Stimulated activated CD8-positive, alpha-beta memory T cell treated with anti-CD3 and anti-CD28 coated beads, Interleukin-12 subunit alpha, Interleukin-12 subunit beta, amount 100 ng/mL, for 1 hour (primary cell): ENCODE data around the gene SEMA5B.

Experiments
- DNase-seq: peaks from one replicate; pipeline ENCODE4 v3.0.0-alpha.2; 2020; ENCODE audit warnings: low read depth

The SEMA5B gene

GRCh38 chr3:122973893-122974615, 53.5 kb downstream of the SEMA5B start:
- no peak for DNase-seq

GRCh38 chr3:122972141-122972540, 55.4 kb downstream of the SEMA5B start:
- DNase-seq, result no peak

DNA sequence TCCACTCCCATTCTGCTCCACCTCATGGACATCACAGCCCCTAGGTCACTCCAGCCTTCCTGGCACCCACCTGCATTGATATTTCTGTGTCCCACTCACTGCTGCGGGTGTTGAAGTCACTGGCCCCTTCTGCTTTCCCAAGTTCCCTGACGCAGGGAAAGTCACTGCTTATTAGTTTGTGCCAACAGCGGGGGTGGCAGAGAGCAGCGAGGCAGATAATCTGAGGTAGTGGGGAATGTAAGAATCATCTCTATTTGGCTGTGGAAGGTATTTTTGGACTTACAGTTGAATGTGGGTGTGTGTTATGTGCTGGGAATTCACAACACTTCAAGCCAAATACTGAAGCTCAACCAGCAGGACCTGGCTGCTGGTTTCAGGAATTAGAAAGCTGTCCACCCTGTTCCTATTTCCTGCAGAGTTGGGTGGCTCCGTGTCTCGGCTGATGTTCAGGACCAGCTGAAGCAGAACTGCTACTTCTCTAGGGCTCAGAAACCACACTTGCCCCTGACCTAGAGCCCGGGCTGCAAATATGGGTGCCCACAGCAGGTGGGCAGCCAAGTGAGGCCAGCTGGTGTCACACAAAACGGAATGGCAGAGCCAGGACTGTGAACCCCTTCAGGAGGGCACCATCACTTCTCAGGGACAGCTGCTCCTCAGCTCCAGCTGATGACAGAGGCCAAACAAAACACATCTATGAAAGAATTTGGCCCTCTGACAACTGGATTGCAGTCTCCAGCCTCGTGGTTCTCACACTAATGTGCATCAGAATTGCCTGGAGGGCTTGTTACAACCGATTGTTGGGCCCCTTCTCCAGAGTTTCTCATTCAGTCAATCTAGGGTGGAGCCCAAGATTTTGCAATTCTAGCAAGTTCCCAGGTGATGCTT, 57.7 kb downstream of the SEMA5B start:
- no peak for DNase-seq

- DNase-seq, result no peak
Measured at GRCh38 chr3:122967765-122968164, 59.8 kb downstream of the SEMA5B start.

- no peak for DNase-seq
Measured at GRCh38 chr3:122967356-122967755, 60.2 kb downstream of the SEMA5B start.

GRCh38 chr3:122966045-122966444, 61.5 kb downstream of the SEMA5B start:
- no peak for DNase-seq

- DNase-seq, result no peak
Measured at GRCh38 chr3:122964811-122965210, 62.8 kb downstream of the SEMA5B start.

DNA sequence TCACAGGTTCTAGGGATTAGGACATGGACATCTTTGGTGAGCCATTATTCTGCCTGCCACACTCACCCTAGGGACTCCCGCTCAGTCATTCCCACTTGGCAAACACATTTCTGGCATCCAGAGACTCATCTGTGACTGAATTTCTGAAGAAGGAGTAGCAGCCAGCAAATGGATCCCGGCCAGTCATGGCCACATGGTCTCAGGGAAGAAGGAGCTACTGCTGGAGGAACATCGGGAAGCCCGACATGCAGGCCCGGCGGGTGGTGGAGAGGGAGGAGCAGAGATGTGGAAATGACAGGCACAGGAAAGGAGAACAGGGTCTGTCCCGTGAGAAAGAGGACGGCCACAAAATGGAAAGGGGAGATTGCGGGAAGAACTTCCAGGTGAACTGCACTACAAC, 65.4 kb downstream of the SEMA5B start:
- no peak for DNase-seq

- no peak for DNase-seq
Measured at GRCh38 chr3:122961146-122961545, 66.4 kb downstream of the SEMA5B start.

GRCh38 chr3:122960652-122961051, 66.9 kb downstream of the SEMA5B start:
- DNase-seq, result no peak

- no peak for DNase-seq
Measured at GRCh38 chr3:122959339-122959738, 68.2 kb downstream of the SEMA5B start.

DNA sequence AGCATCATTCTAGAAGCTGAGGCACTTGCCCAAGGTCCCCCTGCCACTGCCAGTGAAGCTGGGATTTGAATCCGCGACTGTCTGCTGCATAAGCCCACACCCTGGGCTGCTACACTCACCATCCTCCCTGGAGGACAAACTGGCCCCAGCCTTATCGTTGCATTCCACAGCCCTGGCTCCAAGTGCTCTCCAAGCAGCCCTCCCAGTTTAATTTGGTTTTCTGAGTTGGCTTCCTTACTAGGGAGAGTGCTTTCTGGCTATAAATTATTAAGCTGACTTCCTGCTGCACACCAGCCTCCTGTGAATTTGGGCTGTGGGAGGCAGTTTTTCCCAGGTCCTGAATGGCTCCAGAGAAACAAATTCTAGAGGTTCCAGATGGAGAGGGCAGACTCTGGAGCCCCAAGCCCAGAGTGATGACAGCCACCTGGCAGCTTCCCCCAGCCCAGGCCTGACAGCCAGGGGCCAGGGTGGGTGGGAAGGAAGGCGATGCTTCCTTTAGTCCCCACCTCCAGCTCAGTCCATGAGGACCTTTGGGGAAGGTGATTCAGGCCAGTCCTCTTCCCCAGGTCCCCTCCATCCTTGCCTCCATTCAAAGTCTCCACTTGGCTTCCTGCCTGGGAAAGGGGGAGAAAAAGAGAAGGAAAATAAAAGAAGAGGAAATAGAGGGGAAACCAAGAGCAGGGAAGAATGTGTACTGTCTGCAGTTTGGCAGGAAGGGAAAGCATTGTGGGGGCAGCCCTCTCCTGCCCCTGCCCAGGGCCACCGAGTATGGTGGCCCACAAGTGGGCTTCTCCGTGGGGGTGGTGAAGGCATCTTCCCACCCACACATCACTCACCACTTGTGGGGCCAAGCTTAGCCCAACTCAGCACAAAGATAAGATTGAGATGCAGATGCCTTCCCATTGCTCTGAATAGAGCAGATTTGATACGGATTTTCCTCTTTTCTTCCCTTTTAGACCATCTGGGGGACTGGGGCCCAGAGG, 69.6 kb downstream of the SEMA5B start:
- DNase-seq, result no peak

- DNase-seq, result no peak
Measured at GRCh38 chr3:122956693-122957455, 70.7 kb downstream of the SEMA5B start.

DNA sequence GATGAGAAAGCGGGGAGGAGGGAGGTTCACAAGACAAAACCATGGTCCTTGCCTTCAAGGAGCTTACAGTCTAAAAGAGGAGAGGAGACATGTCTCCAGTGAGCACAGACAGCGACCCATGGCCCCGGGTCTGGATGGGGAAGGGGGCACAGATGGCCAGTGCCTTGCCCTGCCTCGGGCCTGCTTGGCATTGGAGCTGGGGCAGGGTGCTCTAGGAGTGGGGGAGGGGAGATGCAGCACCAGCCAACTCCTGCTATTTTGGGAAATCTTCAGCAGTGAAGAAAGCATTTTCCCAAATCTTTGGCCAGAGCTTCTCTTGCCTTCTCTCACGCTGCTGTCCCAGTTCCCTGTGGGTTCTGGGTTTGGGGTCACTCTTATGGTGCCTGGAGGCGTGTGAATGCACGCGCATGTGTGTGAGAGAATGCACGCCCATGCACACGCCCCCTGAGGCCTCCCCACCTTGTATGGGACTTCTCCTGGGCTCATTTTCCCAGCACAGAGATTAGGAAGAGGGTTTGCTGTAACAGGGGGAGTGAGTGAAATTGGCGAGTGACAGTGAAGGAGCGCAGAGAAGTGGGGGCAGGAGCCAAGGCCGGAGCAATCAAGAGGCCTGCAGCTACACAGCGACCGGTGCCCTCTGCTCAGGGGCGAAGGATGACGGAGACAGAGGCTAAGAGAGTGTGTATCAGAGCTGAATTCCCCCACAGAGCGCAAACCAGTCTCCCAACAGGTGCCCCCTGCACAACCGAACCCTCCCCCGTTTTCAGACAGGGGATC, 71.5 kb downstream of the SEMA5B start:
- no peak for DNase-seq

GRCh38 chr3:122952520-122952919, 75.0 kb downstream of the SEMA5B start:
- no peak for DNase-seq

DNA sequence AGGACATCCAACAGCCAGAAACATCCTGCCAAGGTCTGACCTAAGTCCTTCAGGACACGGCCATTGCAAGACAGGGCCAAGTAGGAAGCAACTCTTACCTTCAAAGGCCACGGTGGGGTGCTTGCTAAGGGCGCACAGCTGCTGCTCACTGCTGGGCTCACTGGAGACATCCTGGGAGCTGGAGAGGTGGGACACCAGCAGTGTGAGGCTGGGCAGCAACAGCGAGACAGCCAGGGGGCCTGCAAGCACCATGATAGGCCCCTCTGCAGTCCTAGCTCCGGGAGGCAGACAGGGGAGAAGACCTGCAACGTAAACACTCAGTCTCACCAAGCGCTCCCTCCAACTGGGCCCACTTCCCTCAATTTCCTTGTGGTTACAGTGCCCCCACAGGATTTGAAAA, 79.2 kb downstream of the SEMA5B start:
- DNase-seq, result no peak

DNA sequence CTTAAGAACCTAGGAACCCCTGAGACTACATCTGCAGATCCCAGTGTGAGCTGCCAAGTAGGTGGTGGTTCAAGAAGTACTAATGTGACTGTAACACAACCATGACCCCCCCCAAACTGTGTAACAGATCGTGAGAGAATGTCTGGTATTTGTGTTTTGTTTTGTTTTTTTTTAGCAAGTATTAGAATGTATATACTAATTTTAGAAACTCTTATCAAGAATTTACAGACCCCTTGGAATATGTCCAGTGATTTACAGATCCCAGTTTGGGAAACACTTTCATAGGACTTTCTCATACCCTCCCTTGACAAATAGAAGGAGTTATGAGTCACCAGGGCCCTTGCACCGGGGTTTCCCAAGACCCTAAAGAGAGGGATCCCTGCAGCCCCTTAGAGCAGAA, 79.8 kb downstream of the SEMA5B start:
- no peak for DNase-seq

DNA sequence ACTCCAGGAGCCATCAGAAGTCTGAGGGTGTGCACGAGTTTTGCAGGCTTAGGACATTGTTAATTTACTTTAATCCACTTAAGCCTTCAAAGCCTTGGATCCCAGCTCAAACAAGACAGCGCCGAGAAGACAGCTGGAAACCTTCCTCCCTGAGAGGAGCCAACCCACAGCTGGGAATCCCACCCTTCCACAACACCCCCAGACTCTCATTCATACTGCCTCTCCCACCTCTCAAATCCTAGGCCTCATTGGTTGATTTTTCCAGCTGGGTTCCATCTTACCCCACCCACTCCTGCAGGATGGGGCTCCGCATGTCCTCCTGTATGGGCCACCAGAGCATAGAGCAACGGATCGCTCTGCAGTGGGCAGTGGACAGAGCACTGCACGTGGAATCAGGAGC, 80.4 kb downstream of the SEMA5B start:
- DNase-seq, result no peak

- no peak for DNase-seq
Measured at GRCh38 chr3:122946185-122946584, 81.4 kb downstream of the SEMA5B start.

- DNase-seq, result no peak
Measured at GRCh38 chr3:122945230-122945629, 82.3 kb downstream of the SEMA5B start.
